Measurements from ENCODE around the gene CDH12. TPM values are rescaled to one million over a fixed set of nuclear protein-coding genes. Genes with fewer than 3 reads are reported as not detected.

CDH12 gene
- total RNA-seq, 1 experiment from 2014 or later: not detected

- RAD21 ChIA-PET (ENCODE audit: low non-redundant PET in 1 of 2, low total read pairs in 2 of 2, uncharacterized antibody in 2 of 2, unreplicated experiment in 2 of 2): no interaction called here
- CTCF ChIA-PET: no interaction called here
These were observed 95.4 kb downstream of the CDH12 start for GRCh38 chr5:22757776-22758175.

GRCh38 chr5:22754155-22754554, 99.0 kb downstream of the CDH12 start:
- RAD21 ChIA-PET (ENCODE audit: low non-redundant PET in 1 of 2, low total read pairs in 2 of 2, uncharacterized antibody in 2 of 2, unreplicated experiment in 2 of 2): no interaction called here
- POLR2A ChIA-PET: no interaction called here
- H3K27me3 ChIP-seq (ENCODE audit: insufficient read depth, low read length): no peaks in the 10 kb centered on the region
- H2AFZ ChIP-seq (ENCODE audit: low read depth, low read length, poor library complexity, severe bottlenecking): no peak overlapping the region
- no TSS peak for BruUV-seq (replicated peaks)
- no peaks in the 10 kb centered on the region for H3K4me1 ChIP-seq (ENCODE audit: control insufficient read depth in 1 of 2, insufficient read depth in 2 of 2, low read length in 2 of 2)
- no peak overlapping the region for H3K4me2 ChIP-seq (ENCODE audit: low read length)
- no peak for ATAC-seq
- CTCF ChIA-PET: no interaction called here
- no peaks in the 10 kb centered on the region for H3K36me3 ChIP-seq (ENCODE audit: control insufficient read depth in 1 of 2, insufficient read depth in 2 of 2, low read length in 2 of 2)
- no peak overlapping the region for H3K4me3 ChIP-seq (replicated peaks in 1 of 2; ENCODE audit: low read depth in 1 of 2, low read length in 2 of 2)
- H4K20me1 ChIP-seq (ENCODE audit: insufficient read depth): no peaks in the 10 kb centered on the region
- intact Hi-C loops (cut with micrococcal nuclease): no loop called here
- peaks cover 10 to 27% of the 10 kb centered on the region in 2 experiments; a peak in 2 of 4 replicates for H3K9me3 ChIP-seq (ENCODE audit: control insufficient read depth in 1 of 2, insufficient read depth in 1 of 2, low read depth in 1 of 2, low read length in 2 of 2)
- no peaks in the 10 kb centered on the region for H3K9me2 ChIP-seq (ENCODE audit: insufficient read depth)
- no peak overlapping the region for H3K9ac ChIP-seq (ENCODE audit: low read length)
- no peaks in the 10 kb centered on the region for H3K79me2 ChIP-seq (ENCODE audit: insufficient read depth, low read length)
- DNase-seq (ENCODE audit: low read depth, low spot score): no peak
- no peak overlapping the region for H3K27ac ChIP-seq (ENCODE audit: low read depth, low read length)
- TF ChIP-seq ELF1 (IDR thresholded peaks at IDR 0.05; ENCODE audit: borderline replicate concordance, low read depth) (no peak), TCF7L2 (IDR thresholded peaks at IDR 0.05; ENCODE audit: borderline replicate concordance, extremely low read depth, insufficient read depth, insufficient read length) (no peak), EZH2phosphoT487 (IDR thresholded peaks at IDR 0.05; ENCODE audit: borderline replicate concordance) (no peak), RAD21 (IDR thresholded peaks at IDR 0.05; ENCODE audit: low read depth) (no peak), MAX (IDR thresholded peaks at IDR 0.05) (no peak), CBX3 (IDR thresholded peaks at IDR 0.05; ENCODE audit: low read depth) (no peak), EGR1 (IDR thresholded peaks at IDR 0.05; ENCODE audit: low read depth) (no peak), SIN3A (IDR thresholded peaks at IDR 0.05; ENCODE audit: low read depth) (no peak)
- TF ChIP-seq, protein P1, sequence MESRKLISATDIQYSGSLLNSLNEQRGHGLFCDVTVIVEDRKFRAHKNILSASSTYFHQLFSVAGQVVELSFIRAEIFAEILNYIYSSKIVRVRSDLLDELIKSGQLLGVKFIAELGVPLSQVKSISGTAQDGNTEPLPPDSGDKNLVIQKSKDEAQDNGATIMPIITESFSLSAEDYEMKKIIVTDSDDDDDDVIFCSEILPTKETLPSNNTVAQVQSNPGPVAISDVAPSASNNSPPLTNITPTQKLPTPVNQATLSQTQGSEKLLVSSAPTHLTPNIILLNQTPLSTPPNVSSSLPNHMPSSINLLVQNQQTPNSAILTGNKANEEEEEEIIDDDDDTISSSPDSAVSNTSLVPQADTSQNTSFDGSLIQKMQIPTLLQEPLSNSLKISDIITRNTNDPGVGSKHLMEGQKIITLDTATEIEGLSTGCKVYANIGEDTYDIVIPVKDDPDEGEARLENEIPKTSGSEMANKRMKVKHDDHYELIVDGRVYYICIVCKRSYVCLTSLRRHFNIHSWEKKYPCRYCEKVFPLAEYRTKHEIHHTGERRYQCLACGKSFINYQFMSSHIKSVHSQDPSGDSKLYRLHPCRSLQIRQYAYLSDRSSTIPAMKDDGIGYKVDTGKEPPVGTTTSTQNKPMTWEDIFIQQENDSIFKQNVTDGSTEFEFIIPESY (IDR thresholded peaks at IDR 0.05; ENCODE audit: extremely low read depth, insufficient replicate concordance, low read length): no peak
- TF ChIP-seq, protein P2, sequence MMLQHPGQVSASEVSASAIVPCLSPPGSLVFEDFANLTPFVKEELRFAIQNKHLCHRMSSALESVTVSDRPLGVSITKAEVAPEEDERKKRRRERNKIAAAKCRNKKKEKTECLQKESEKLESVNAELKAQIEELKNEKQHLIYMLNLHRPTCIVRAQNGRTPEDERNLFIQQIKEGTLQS (IDR thresholded peaks at IDR 0.05): no peak
- TF ChIP-seq, protein P3, sequence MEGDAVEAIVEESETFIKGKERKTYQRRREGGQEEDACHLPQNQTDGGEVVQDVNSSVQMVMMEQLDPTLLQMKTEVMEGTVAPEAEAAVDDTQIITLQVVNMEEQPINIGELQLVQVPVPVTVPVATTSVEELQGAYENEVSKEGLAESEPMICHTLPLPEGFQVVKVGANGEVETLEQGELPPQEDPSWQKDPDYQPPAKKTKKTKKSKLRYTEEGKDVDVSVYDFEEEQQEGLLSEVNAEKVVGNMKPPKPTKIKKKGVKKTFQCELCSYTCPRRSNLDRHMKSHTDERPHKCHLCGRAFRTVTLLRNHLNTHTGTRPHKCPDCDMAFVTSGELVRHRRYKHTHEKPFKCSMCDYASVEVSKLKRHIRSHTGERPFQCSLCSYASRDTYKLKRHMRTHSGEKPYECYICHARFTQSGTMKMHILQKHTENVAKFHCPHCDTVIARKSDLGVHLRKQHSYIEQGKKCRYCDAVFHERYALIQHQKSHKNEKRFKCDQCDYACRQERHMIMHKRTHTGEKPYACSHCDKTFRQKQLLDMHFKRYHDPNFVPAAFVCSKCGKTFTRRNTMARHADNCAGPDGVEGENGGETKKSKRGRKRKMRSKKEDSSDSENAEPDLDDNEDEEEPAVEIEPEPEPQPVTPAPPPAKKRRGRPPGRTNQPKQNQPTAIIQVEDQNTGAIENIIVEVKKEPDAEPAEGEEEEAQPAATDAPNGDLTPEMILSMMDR (IDR thresholded peaks at IDR 0.05 in 2 of 3, conservative IDR thresholded peaks at IDR 0.05 in 1 of 3; ENCODE audit: borderline replicate concordance in 1 of 3, insufficient read depth in 1 of 3, low read depth in 2 of 3, low read length in 2 of 3): no peak

More at GRCh38 chr5:22757776-22758175, 95.4 kb downstream of the CDH12 start:
- H3K27ac ChIP-seq (ENCODE audit: low read depth, low read length): no peak overlapping the region
- H3K9me3 ChIP-seq (ENCODE audit: control insufficient read depth in 1 of 2, insufficient read depth in 1 of 2, low read depth in 1 of 2, low read length in 2 of 2): peaks cover 10 to 14% of the 10 kb centered on the region in 2 experiments; a peak in 2 of 4 replicates
- DNase-seq (ENCODE audit: low read depth, low spot score): no peak
- TF ChIP-seq ZNF274 (IDR thresholded peaks at IDR 0.05; ENCODE audit: low read depth, low read length) (no peak), SRF (IDR thresholded peaks at IDR 0.05; ENCODE audit: low read depth) (no peak)
- TF ChIP-seq, protein P1 (IDR thresholded peaks at IDR 0.05; ENCODE audit: extremely low read depth, insufficient replicate concordance, low read length): no peak
- H2AFZ ChIP-seq (ENCODE audit: low read depth, low read length, poor library complexity, severe bottlenecking): no peak overlapping the region
- no peaks in the 10 kb centered on the region for H3K79me2 ChIP-seq (ENCODE audit: insufficient read depth, low read length)
- intact Hi-C loops (cut with micrococcal nuclease): no loop called here
- no TSS peak for BruUV-seq (replicated peaks)
- H3K4me2 ChIP-seq (ENCODE audit: low read length): no peak overlapping the region
- H3K27me3 ChIP-seq (ENCODE audit: insufficient read depth, low read length): no peaks in the 10 kb centered on the region
- H3K36me3 ChIP-seq (ENCODE audit: control insufficient read depth in 1 of 2, insufficient read depth in 2 of 2, low read length in 2 of 2): no peaks in the 10 kb centered on the region
- ATAC-seq: no peak
- no peak overlapping the region for H3K4me3 ChIP-seq (replicated peaks in 1 of 2; ENCODE audit: low read depth in 1 of 2, low read length in 2 of 2)
- no peaks in the 10 kb centered on the region for H4K20me1 ChIP-seq (ENCODE audit: insufficient read depth)
- H3K9me2 ChIP-seq (ENCODE audit: insufficient read depth): no peaks in the 10 kb centered on the region
- H3K4me1 ChIP-seq (ENCODE audit: control insufficient read depth in 1 of 2, insufficient read depth in 2 of 2, low read length in 2 of 2): no peaks in the 10 kb centered on the region
- H3K9ac ChIP-seq (ENCODE audit: low read length): no peak overlapping the region
- POLR2A ChIA-PET: no interaction called here
